Muscle layer of colon (tissue), 2 donors: ENCODE measurements around the gene PORCN.

Experiments used
- H3K27ac ChIP-seq: one replicate; pipeline ENCODE4 v1.7.0; 2013; ENCODE audit warnings: low read depth, mild to moderate bottlenecking, low read length, moderate library complexity
- H3K27me3 ChIP-seq, 2 donors: one replicate each; pipeline ENCODE4 v1.7.0; 2013; ENCODE audit warnings: low read length in 2 of 2, mild to moderate bottlenecking in 2 of 2; ENCODE audit not compliant: insufficient read depth in 2 of 2, control insufficient read depth in 1 of 2
- H3K36me3 ChIP-seq: one replicate; pipeline ENCODE4 v1.7.0; 2013; ENCODE audit warnings: mild to moderate bottlenecking, low read length; ENCODE audit not compliant: insufficient read depth
- H3K4me1 ChIP-seq: one replicate; pipeline ENCODE4 v1.7.0; 2013; ENCODE audit warnings: mild to moderate bottlenecking, low read length; ENCODE audit not compliant: insufficient read depth
- H3K4me3 ChIP-seq, 2 donors: one replicate each; pipeline ENCODE4 v1.7.0; 2013; ENCODE audit warnings: low read length in 2 of 2, low read depth in 1 of 2, mild to moderate bottlenecking in 1 of 2, moderate library complexity in 1 of 2
- H3K9ac ChIP-seq: one replicate; pipeline ENCODE4 v1.7.0; 2013; ENCODE audit warnings: low read length
- H3K9me3 ChIP-seq: one replicate; pipeline ENCODE4 v1.7.0; 2013; ENCODE audit warnings: mild to moderate bottlenecking, low read length
- donor health status: abdominal sarcoma.
- donor health status: Adenocarcinoma of cecum.

The PORCN gene

DNA sequence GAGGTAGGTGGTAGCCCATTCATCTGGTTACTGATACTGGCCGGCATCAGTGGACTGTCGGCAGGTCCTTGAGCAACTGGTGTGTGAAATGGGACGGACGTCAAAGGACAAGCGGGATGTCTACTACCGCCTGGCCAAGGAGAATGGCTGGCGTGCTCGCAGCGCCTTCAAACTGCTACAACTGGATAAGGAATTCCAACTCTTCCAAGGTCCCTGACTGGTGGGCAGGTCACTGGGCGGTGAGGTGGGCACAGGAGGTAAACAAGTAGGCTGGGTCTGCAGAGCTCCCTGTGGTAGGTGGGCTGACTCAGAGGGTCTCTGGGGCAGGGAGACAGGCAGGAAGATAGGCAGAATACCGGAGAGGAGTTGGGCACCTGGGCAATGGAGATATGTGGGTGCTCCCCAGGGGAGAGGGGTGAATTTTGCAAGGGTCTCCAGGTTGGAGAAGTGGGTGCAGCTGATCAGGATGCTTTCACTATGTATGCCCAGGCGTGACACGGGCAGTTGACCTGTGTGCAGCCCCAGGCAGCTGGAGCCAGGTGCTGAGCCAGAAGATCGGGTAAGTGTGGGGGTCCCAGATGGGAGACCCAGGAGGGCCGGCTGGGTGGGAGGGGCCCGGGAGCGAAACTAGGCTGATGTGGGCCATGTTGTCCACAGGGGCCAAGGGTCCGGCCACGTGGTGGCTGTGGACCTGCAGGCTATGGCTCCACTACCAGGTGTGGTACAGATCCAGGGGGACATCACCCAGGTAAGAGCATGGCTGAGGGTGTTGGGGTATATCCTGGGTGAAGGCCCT lies 30.6 kb upstream of the PORCN start:
- H3K4me1 ChIP-seq = no peaks in the 10 kb centered on the region
- H3K9me3 ChIP-seq = no peaks in the 10 kb centered on the region
- peaks cover 6% of the 10 kb centered on the region for H3K36me3 ChIP-seq
- no peak overlapping the region for H3K4me3 ChIP-seq
- H3K27me3 ChIP-seq = peaks cover 0 to 4% of the 10 kb centered on the region in 2 donors
- H3K9ac ChIP-seq = no peak overlapping the region
- no peak overlapping the region for H3K27ac ChIP-seq

DNA sequence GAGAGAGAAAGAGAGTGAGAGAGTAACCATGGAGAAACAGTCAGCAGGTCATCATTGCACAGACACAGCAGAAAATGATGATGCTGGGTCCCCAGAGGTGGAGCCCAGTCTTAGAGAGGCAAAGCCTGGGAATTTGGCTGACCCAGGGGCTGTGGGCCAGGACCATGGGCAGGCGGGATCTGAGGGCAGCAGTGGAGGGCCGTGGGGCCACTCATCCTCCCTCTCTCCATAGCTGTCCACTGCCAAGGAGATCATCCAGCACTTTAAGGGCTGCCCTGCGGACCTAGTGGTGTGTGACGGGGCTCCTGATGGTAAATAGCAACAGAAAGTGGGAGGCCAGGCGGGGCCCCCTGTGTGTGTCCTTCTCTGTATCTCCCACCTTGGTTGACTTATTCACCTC lies 30.0 kb upstream of the PORCN start:
- peaks cover 0 to 4% of the 10 kb centered on the region in 2 donors for H3K27me3 ChIP-seq
- no peak overlapping the region for H3K4me3 ChIP-seq
- H3K27ac ChIP-seq = no peak overlapping the region
- H3K9ac ChIP-seq = no peak overlapping the region
- no peaks in the 10 kb centered on the region for H3K4me1 ChIP-seq
- H3K36me3 ChIP-seq = peaks cover 6% of the 10 kb centered on the region
- H3K9me3 ChIP-seq = no peaks in the 10 kb centered on the region

DNA sequence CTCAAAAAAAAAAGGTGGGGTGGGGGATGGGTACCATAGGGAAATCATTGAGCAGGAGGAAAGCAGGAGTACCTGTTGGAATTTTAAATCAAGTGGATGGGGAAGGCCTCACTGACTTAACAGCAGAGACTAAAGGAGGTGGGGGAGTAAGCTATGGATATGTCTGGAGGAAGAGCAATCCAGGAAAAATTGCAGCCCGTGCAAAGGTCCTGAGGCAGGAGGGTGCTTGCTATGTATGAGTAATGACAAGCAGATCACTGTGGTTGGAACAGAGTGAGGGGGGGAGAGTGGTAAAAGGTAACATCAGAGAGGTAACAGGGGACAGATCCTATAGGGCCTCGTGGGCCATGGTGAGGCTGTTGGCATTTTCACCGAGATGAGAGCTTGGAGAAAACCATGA lies 28.6 kb upstream of the PORCN start:
- Histone ChIP-seq H3K4me1 (no peaks in the 10 kb centered on the region), H3K36me3 (peaks cover 6% of the 10 kb centered on the region), H3K27ac (no peak overlapping the region), H3K4me3 (no peak overlapping the region), H3K9ac (no peak overlapping the region), H3K9me3 (no peaks in the 10 kb centered on the region), H3K27me3 (peaks cover 0 to 4% of the 10 kb centered on the region in 2 donors)

DNA sequence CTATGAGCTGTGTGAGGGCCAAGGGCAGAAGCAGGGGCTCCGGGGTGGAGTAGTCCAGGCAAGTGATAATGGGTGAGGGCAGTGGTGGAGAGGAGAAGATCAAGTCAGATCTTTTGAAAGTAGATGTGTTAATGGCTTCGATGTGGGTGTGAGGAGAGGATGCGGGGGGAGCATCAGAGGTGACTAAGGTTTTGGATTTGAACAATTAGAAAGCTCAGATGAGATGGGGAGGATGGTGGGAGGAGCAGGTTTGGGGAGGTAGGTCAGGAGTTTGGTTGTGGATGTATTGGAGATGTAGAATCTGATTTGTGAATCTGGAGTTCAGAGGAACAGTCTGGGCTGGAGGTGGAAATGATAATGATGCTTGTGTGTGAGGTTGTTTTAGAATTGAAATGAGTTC lies 28.2 kb upstream of the PORCN start:
- Histone ChIP-seq H3K4me3 (no peak overlapping the region), H3K36me3 (peaks cover 6% of the 10 kb centered on the region), H3K27ac (no peak overlapping the region)

DNA sequence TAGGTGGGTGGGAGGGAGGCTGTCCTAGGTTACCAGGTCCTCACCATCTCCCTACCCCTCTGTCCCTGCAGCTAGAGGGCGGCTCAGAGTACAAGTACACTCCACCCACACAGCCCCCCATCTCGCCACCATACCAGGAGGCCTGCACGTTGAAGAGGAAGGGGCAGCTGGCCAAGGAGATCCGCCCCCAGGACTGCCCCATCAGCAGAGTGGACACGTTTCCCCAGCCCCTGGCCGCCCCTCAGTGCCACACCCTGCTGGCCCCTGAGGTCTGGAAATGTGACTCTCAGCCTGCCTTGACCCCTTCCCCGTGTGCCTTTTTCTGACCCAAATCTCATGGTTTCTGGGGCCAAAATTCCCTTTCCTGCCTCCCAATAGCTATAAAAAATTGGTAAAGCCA lies 26.3 kb upstream of the PORCN start:
- H3K4me1 ChIP-seq = no peaks in the 10 kb centered on the region
- H3K36me3 ChIP-seq = peaks cover 6% of the 10 kb centered on the region
- no peaks in the 10 kb centered on the region for H3K9me3 ChIP-seq
- no peak overlapping the region for H3K9ac ChIP-seq
- peaks cover 0 to 4% of the 10 kb centered on the region in 2 donors for H3K27me3 ChIP-seq
- no peak overlapping the region for H3K27ac ChIP-seq
- no peak overlapping the region for H3K4me3 ChIP-seq

More for the DNA sequence above, 28.2 kb upstream of the PORCN start:
- Histone ChIP-seq H3K9ac (no peak overlapping the region), H3K4me1 (no peaks in the 10 kb centered on the region), H3K9me3 (no peaks in the 10 kb centered on the region), H3K27me3 (peaks cover 0 to 4% of the 10 kb centered on the region in 2 donors)

DNA sequence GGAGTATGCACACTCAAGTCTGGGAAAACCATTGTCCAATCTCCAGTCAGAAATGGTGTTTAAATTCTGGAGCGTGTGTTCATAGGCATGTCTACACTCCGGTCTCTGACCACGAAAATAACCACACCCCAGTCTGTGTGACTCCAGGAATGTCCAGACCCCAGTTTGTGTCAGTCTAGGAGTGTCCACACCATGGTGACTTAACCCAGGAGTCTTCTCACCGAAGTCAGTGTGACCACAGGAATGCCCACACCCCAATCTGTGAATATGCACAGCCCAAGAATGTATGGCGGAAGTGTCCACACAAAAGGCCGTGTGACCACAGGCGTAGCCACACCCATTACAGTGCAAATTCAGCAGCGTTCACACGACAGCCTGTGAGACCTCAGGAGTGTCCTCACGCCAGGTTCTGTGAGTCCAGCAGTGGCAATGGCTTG lies 21.4 kb upstream of the PORCN start:
- Histone ChIP-seq H3K4me3 (no peak overlapping the region), H3K36me3 (no peaks in the 10 kb centered on the region), H3K9ac (no peak overlapping the region), H3K4me1 (no peaks in the 10 kb centered on the region), H3K27me3 (peaks cover 0 to 1% of the 10 kb centered on the region in 2 donors), H3K27ac (no peak overlapping the region), H3K9me3 (no peaks in the 10 kb centered on the region)

DNA sequence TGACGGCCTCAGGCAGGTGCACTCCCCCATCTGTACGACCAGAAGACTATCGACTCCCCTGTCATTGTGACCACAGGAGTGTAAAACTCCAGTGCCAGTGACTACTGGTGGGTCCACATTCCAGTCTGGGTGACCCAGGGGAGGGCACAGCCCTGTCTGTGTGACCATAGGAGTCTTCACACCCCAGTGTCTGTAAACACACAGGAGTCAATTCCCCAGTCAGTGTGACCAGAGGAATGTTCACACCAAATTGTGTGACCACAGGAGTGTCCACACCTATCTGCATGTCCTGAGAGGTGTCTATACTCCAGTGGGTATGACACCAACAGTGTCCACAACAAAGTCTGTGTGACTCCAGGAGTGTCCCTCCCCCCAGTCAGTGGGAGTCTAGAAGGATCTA lies 20.8 kb upstream of the PORCN start:
- Histone ChIP-seq H3K9me3 (no peaks in the 10 kb centered on the region), H3K4me3 (no peak overlapping the region), H3K27ac (no peak overlapping the region), H3K4me1 (no peaks in the 10 kb centered on the region), H3K36me3 (no peaks in the 10 kb centered on the region), H3K9ac (no peak overlapping the region), H3K27me3 (no peaks in the 10 kb centered on the region)

DNA sequence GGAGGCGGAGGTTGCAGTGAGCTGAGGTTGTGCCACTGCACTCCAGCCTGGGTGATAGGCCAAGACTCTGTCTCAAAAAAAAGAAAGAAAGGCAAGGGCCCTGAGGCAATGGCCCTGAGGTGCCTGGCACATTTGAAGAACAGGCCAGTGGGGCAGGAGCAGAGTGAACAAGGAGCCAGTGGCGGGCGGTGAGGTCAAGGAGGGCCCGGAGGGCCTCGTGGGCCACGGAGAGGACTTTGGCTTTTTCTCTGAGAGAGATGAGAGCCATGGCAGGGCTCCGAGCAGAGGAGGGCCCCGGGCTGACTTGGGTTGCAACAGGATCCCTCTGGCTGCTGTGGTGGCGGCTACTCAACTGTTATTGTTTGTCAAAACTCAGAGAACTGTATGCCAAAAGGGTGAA lies 19.5 kb upstream of the PORCN start:
- Histone ChIP-seq H3K27ac (no peak overlapping the region), H3K27me3 (no peaks in the 10 kb centered on the region), H3K4me3 (no peak overlapping the region), H3K9ac (no peak overlapping the region), H3K4me1 (no peaks in the 10 kb centered on the region), H3K9me3 (no peaks in the 10 kb centered on the region), H3K36me3 (no peaks in the 10 kb centered on the region)

DNA sequence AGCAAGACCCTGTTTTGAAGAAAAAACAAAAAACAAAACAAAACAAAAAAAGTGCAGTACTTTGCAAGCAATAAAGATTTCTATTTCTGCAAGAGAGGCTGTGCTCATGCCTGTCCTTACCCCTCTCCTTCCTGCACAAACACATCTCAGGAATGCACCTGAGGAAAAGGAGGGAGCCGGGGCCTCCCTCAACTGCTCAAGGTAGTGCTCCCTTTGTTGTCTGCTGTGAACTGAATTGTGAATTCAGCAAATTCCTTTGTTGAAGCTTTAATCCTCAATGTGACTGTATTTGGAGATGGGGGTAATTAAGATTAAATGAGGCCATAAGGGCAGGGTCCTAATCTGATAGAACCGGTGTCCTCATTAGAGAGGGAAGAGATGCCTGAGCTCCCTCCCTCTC lies 18.9 kb upstream of the PORCN start:
- Histone ChIP-seq H3K4me1 (no peaks in the 10 kb centered on the region), H3K36me3 (no peaks in the 10 kb centered on the region), H3K9ac (no peak overlapping the region), H3K4me3 (no peak overlapping the region), H3K27ac (no peak overlapping the region), H3K27me3 (no peaks in the 10 kb centered on the region), H3K9me3 (no peaks in the 10 kb centered on the region)

DNA sequence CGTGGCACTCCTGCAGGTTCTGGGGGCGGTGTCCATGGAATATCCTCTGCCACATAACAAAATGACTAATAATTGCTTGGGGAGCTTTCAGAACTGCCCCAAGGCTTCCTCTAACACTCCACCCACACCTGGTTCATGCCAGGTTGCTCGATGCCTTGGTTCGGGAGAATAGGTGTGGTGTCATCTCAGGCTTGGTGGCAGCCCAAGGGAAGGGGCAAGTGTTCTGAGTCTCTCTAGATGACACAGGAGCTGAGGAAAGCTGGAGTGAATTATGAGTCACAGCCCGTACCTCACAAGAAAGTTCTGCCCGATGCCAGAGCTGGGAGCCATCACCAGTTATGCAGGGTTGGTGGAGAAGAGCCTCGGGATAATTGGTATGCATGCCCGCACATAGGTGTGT lies 18.1 kb upstream of the PORCN start:
- no peak overlapping the region for H3K4me3 ChIP-seq

DNA sequence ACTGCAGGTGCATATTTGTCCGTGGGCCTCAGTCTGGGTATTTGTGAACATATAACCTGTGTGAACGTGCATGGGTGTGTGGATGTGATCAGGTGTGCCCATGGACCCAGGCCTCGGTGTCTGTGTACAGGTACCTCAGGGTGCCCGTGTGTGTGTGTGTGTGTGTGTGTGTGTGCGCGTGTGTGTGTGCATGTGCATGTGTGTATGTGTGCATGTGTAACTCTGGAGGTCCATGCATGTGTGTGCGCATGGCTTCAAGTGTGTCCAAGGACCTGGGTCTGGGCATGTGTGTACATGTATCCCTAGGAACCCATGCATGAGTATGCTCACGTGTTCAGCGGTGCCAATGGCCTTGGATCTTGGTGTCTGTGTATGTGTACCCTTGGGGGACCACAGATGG lies 17.0 kb upstream of the PORCN start:
- Histone ChIP-seq H3K27me3 (peaks cover 0 to 6% of the 10 kb centered on the region in 2 donors), H3K9me3 (no peaks in the 10 kb centered on the region), H3K4me1 (no peaks in the 10 kb centered on the region)

More for the DNA sequence above, 18.1 kb upstream of the PORCN start:
- H3K9ac ChIP-seq = no peak overlapping the region
- no peaks in the 10 kb centered on the region for H3K9me3 ChIP-seq
- no peaks in the 10 kb centered on the region for H3K27me3 ChIP-seq
- H3K36me3 ChIP-seq = no peaks in the 10 kb centered on the region
- H3K27ac ChIP-seq = no peak overlapping the region
- H3K4me1 ChIP-seq = no peaks in the 10 kb centered on the region

DNA sequence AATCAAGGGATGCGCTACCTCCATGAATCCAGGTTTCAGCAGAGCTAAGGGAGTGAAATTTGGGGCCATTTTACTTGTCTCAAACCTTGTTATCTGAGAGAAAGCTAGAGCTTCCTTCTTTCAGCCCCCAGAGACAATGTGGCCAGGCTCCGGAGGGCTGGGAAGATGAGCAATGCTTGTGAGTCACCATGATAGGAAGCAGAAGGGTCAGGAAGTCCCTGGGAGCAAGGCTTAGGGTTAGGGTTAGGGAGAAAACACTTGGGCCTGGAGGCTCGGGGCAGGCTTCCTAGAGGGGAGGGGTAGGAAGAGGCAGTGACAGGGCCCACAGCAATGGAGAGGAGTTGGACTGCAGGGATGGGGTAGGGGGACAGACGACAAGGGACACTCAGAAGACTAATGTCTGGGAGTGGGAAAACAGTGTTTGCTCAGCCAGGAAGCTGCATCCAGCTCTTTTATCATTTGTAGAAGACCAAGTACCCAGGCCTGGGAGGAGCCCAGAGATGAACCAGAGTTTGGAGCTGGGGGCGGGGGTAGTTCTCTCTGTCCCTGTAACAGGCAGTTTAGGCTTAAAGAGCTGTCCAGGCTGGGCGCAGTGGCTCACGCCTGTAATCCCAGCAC lies 16.4 kb upstream of the PORCN start:
- H3K27me3 ChIP-seq = peaks cover 0 to 6% of the 10 kb centered on the region in 2 donors
- H3K9ac ChIP-seq = no peak overlapping the region
- H3K4me1 ChIP-seq = no peaks in the 10 kb centered on the region
- H3K36me3 ChIP-seq = no peaks in the 10 kb centered on the region
- H3K4me3 ChIP-seq = no peak overlapping the region
- no peaks in the 10 kb centered on the region for H3K9me3 ChIP-seq
- no peak overlapping the region for H3K27ac ChIP-seq

More for the DNA sequence above, 17.0 kb upstream of the PORCN start:
- no peaks in the 10 kb centered on the region for H3K36me3 ChIP-seq
- H3K4me3 ChIP-seq = no peak overlapping the region
- H3K27ac ChIP-seq = no peak overlapping the region
- no peak overlapping the region for H3K9ac ChIP-seq
